Keratinocyte (primary cell): ENCODE data around the gene TFCP2L1. TPM values are rescaled to one million over a fixed set of nuclear protein-coding genes. Genes with fewer than 3 reads are reported as not detected.

Source experiments
- DNase-seq: peaks from one replicate; pipeline ENCODE4 v3.0.0-alpha.2; 2011; ENCODE audit warnings: low read depth, missing footprints, low spot score
- FAIRE-seq: peaks from 2 replicates; lab custom pipeline; 2011; peaks lifted over from hg19 to GRCh38; lab: Jason Lieb, UNC
- H2AFZ ChIP-seq: 2 replicates; pipeline ENCODE4 v1.6.0; 2012; ENCODE audit warnings: low read length, control low read depth, inconsistent platforms; ENCODE audit not compliant: control insufficient read depth
- H3K27ac ChIP-seq: 2 replicates; pipeline ENCODE4 v1.5.1; 2011; ENCODE audit warnings: low read length; ENCODE audit not compliant: control insufficient read depth, insufficient read depth
- H3K27me3 ChIP-seq: 3 replicates; pipeline ENCODE4 v1.6.0; 2011; ENCODE audit warnings: low read length; ENCODE audit not compliant: control insufficient read depth, insufficient read depth; ENCODE audit errors: extremely low read depth
- H3K36me3 ChIP-seq, 2 experiments: 2 replicates in 1 of 2; 3 replicates in 1 of 2; pipeline ENCODE4 v1.5.1; 2011; ENCODE audit warnings: low read length in 2 of 2, mild to moderate bottlenecking in 1 of 2; ENCODE audit not compliant: control insufficient read depth in 2 of 2, insufficient read depth in 2 of 2; ENCODE audit errors: extremely low read depth in 1 of 2
- H3K4me1 ChIP-seq: 3 replicates; pipeline ENCODE4 v1.5.1; 2011; ENCODE audit warnings: low read length; ENCODE audit not compliant: control insufficient read depth, insufficient read depth; ENCODE audit errors: extremely low read depth
- H3K4me2 ChIP-seq: 3 replicates; pipeline ENCODE4 v1.6.0; 2011; ENCODE audit warnings: low read depth, low read length; ENCODE audit not compliant: control insufficient read depth, insufficient read depth; ENCODE audit errors: extremely low read depth
- H3K4me3 ChIP-seq, 3 experiments: fragments of 200-600 bp in 1 of 3; sonication (generic) in 1 of 3; 2 replicates in 2 of 3; 3 replicates in 1 of 3; pipeline ENCODE4 v1.5.1; 2011 to 2016; ENCODE audit warnings: low read length in 3 of 3, mild to moderate bottlenecking in 3 of 3, control low read depth in 2 of 3, inconsistent platforms in 1 of 3, low read depth in 1 of 3, mixed read lengths in 1 of 3, mixed run types in 1 of 3, moderate library complexity in 1 of 3; ENCODE audit not compliant: control insufficient read depth in 2 of 3, insufficient read depth in 2 of 3; ENCODE audit errors: extremely low read depth in 1 of 3
- H3K79me2 ChIP-seq: 2 replicates; pipeline ENCODE4 v1.6.0; 2012; ENCODE audit warnings: low read length; ENCODE audit not compliant: control insufficient read depth, insufficient read depth
- H3K9ac ChIP-seq: 3 replicates; pipeline ENCODE4 v1.6.0; 2011; ENCODE audit warnings: low read length; ENCODE audit not compliant: control insufficient read depth, insufficient read depth; ENCODE audit errors: extremely low read depth
- H3K9me1 ChIP-seq: 3 replicates; pipeline ENCODE4 v1.6.0; 2011; ENCODE audit warnings: low read length; ENCODE audit not compliant: control insufficient read depth, insufficient read depth; ENCODE audit errors: extremely low read depth
- H3K9me3 ChIP-seq: 2 replicates; pipeline ENCODE4 v1.5.1; 2012; ENCODE audit warnings: low read depth, low read length; ENCODE audit not compliant: control insufficient read depth
- H4K20me1 ChIP-seq: 3 replicates; pipeline ENCODE4 v1.6.0; 2011; ENCODE audit warnings: low read length; ENCODE audit not compliant: control insufficient read depth, insufficient read depth; ENCODE audit errors: extremely low read depth
- EZH2 ChIP-seq: IDR thresholded peaks from one replicate; pipeline ENCODE4 v1.6.1; 2012; ENCODE audit warnings: inconsistent platforms, mild to moderate bottlenecking, low read length, moderate library complexity
- dilution Hi-C: fragments of 300-500 bp; cut with MboI; formaldehyde crosslinking; loops from one replicate; pipeline ENCODE4 v1.7.0; 2020; ENCODE audit warnings: low sequenced_read_pairs; ENCODE audit not compliant: extremely low pct_ligation_motif_present
- polyA plus RNA-seq, 5 experiments: library from polyadenylated mRNA; depleted of rRNA in 3 of 5; stranded (reverse) in 3 of 5; stranded (forward) in 1 of 5; unstranded in 1 of 5; fragments of >200 nt; gene quantifications; 1 replicate in 1 of 5; 2 replicates in 3 of 5; 3 replicates in 1 of 5; pipeline versions ENCODE4 v1.2.1 to v1.2.3, GENCODE V29; 2011 to 2012; ENCODE audit warnings: missing spikeins in 2 of 5, low read depth in 1 of 5, low replicate concordance in 1 of 5
- TF ChIP-seq, protein P1 (sequence below), 3 experiments: IDR thresholded peaks in 1 of 3; conservative IDR thresholded peaks in 1 of 3; optimal IDR thresholded peaks in 1 of 3; 2 replicates in 2 of 3; 3 replicates in 1 of 3; pipeline versions ENCODE3 to v1.5.1; 2011; ENCODE audit warnings: low read length in 3 of 3, mild to moderate bottlenecking in 3 of 3, moderate library complexity in 2 of 3, control low read depth in 1 of 3, inconsistent platforms in 1 of 3; ENCODE audit not compliant: insufficient read depth in 2 of 3; ENCODE audit errors: extremely low read depth in 1 of 3

The TFCP2L1 gene
- polyA plus RNA-seq, 1 donor (not counting 4 experiments of a cell fraction or from before 2014, with no cell fraction given): 29.4 TPM

DNA sequence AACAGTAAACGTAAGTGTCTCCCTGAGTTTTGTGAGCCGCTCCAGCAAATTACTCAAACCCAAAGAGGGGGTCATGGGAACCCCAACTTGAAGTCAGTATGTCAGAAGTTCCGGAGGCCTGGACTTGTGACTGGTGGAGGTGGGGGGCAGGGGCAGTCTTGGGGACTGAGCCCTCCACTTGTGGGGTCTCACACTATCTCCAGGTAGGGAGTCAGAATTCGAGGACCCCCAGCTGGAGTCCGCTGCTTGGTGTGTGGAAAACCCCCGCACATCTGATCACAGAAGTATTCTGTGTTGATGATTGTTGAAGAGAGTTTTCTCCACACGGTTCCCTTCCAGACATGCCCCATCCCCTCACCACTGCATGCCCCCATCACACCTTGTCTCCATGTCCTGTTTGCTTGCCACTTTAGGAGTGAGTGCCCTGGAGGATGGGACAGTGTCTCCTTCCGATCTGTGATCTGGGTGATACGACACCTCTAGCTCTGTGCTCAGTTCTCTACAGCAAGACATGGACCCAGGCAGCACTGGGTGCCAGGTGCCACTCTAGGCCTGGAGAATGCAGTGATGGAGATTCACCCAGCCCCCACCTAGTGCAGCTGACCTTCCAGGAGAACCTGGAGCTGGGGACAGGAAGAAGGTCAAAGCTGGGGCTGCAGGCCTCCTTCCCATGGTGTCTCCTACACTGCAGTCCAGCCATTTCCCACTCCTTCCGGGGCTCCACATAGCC is 85.6 kb downstream of the TFCP2L1 start:
- FAIRE-seq: no peak
- H3K27me3 ChIP-seq: no peaks in the 10 kb centered on the region
- H3K4me3 ChIP-seq: no peak overlapping the region
- H3K79me2 ChIP-seq: no peaks in the 10 kb centered on the region
- DNase-seq: no peak
- H4K20me1 ChIP-seq: no peaks in the 10 kb centered on the region
- H3K9me3 ChIP-seq: no peaks in the 10 kb centered on the region
- peaks cover 30% of the 10 kb centered on the region for H3K4me1 ChIP-seq
- no peaks in the 10 kb centered on the region for H3K36me3 ChIP-seq
- no peaks in the 10 kb centered on the region for H3K9me1 ChIP-seq
- no peak overlapping the region for H3K4me2 ChIP-seq
- TF ChIP-seq, protein P1, sequence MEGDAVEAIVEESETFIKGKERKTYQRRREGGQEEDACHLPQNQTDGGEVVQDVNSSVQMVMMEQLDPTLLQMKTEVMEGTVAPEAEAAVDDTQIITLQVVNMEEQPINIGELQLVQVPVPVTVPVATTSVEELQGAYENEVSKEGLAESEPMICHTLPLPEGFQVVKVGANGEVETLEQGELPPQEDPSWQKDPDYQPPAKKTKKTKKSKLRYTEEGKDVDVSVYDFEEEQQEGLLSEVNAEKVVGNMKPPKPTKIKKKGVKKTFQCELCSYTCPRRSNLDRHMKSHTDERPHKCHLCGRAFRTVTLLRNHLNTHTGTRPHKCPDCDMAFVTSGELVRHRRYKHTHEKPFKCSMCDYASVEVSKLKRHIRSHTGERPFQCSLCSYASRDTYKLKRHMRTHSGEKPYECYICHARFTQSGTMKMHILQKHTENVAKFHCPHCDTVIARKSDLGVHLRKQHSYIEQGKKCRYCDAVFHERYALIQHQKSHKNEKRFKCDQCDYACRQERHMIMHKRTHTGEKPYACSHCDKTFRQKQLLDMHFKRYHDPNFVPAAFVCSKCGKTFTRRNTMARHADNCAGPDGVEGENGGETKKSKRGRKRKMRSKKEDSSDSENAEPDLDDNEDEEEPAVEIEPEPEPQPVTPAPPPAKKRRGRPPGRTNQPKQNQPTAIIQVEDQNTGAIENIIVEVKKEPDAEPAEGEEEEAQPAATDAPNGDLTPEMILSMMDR (optimal IDR thresholded peaks at IDR 0.05 in 1 of 3, IDR thresholded peaks at IDR 0.05 in 1 of 3, conservative IDR thresholded peaks at IDR 0.05 in 1 of 3; ENCODE audit: extremely low read depth in 1 of 3, insufficient read depth in 2 of 3, low read length in 3 of 3): no peak
- TF ChIP-seq EZH2: no peak
- H2AFZ ChIP-seq: no peak overlapping the region
- H3K9ac ChIP-seq: no peak overlapping the region
- dilution Hi-C loops: no loop called here
- no peak overlapping the region for H3K27ac ChIP-seq

DNA sequence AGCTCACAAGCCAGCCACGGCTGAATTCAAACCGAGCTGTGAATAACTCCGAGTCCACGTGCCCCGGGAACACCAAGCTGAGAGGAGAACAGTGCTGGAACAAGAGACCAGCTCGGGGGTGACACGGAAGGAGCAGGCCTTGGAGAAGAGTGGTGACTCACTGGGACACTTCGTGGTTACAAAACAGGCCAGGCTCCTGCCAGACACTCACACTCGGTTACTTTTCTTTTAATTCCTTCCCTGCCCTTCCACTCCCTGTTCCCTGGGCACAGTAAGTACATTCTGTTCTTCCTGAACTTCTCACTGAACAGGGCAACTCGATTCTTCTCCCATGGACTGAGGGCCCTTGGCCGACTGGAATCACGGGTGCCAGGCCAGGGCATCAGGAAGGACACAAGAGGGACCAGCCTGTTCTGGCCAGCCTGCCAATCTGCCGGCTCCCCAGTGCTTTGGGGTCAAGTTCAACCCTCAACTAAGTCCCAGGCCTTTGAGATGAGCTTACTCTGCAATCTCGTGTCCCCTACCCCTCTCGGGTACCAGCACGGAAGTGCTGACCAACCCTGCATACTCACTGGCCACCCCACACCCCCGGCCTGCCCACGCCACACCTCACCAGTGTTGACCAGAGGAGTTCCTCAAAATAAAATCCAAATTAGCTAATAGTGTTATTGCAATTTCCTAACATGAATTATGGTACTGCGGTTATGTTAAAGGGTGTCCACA is 87.5 kb downstream of the TFCP2L1 start:
- no peaks in the 10 kb centered on the region for H4K20me1 ChIP-seq
- dilution Hi-C loops: no loop called here
- TF ChIP-seq, protein P1 (optimal IDR thresholded peaks at IDR 0.05 in 1 of 3, IDR thresholded peaks at IDR 0.05 in 1 of 3, conservative IDR thresholded peaks at IDR 0.05 in 1 of 3; ENCODE audit: extremely low read depth in 1 of 3, insufficient read depth in 2 of 3, low read length in 3 of 3): no peak
- no peak for TF ChIP-seq EZH2
- DNase-seq (no peak), FAIRE-seq (peak; percentile 99)
- H3K9me3 ChIP-seq: no peaks in the 10 kb centered on the region
- no peaks in the 10 kb centered on the region for H3K36me3 ChIP-seq
- peak overlapping the region; percentile 91 for H3K27ac ChIP-seq
- H3K4me2 ChIP-seq: peak overlapping the region; percentile 66
- peak overlapping the region; percentile 86 for H2AFZ ChIP-seq
- H3K79me2 ChIP-seq: no peaks in the 10 kb centered on the region
- H3K4me1 ChIP-seq: peaks cover 33% of the 10 kb centered on the region
- H3K9me1 ChIP-seq: no peaks in the 10 kb centered on the region
- no peaks in the 10 kb centered on the region for H3K27me3 ChIP-seq
- H3K9ac ChIP-seq: peak overlapping the region; percentile 75
- H3K4me3 ChIP-seq: peak overlapping the region in 1 of 3 experiments; percentile 40
